NCI-H1694 treated with DMSO at 0.1 percent for 48 hours (cell line): ENCODE measurements around the gene GH1.

Experiments
- DNase-seq: peaks from one replicate; lab custom pipeline; 2025; lab: John Stamatoyannopoulos, UW

GH1 gene

DNA sequence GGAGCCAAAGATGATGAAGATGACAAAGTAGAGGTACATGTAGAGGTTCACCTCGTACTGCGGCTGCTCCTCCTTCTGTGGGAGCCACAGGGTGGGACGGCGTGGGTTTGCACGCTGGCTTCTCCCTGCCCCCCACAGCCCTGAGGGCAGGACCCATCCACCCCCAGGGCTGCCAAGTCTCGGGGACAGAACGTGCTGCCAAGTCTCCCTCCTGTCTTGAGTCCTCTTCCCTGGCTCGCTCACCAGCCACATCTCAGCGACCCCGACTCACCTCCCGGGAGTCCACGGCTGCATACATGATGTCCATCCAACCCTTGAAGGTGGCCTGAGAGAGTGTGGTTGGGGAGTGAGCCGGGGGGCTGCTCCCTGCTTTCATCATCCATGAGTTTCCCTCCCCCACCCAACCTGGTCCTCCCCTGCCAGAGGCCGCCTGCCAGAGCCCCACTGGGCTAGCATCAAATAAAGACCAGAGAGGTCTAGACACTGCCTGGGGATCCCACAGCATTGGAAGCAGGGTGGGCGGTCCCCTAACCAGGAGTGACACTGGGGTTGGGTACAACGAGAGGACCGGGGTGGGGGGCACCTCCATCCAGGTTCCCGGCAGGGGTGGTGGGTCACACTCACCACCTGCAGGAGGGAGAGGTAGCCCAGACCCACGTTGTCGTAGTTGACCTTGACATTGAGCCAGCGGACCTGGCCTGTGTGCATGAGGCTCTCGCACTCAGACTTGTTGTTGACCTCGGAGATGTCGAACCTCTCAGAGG is 26.3 kb upstream of the GH1 start:
- DNase-seq, result no peak

- DNase-seq, result no peak
Observed at GRCh38 chr17:63943745-63944144, 25.1 kb upstream of the GH1 start.

DNA sequence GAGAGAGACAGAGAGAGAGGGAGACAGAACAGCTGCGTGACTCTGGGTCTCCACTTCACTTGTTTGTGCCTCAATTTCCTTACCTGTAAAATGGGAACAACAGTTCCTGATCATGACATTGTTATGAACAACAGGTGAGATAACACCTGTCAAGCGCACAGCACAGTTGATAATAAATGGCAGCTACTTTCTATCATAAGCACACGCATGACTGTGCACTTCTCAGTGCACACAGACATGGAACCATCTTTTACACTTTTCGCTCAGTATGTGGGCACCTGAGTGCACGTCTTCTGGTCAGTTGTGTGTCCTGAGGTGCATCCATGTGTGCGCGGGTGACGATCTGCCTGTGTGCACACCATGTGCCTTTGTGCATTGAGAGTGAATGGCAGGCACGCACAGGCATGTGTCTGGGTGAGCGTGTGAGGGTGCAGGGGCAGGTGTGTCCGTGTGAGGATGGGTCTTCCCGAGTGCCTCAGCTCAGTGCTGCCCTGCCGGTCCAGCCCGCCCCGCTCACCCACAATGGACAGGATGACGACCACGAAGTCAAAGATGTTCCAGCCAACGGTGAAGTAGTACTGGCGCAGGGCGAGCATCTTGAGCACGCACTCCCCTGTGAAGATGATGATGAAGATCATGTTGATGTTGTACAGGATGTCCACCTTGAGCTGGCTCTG is 23.8 kb upstream of the GH1 start:
- no peak for DNase-seq

DNA sequence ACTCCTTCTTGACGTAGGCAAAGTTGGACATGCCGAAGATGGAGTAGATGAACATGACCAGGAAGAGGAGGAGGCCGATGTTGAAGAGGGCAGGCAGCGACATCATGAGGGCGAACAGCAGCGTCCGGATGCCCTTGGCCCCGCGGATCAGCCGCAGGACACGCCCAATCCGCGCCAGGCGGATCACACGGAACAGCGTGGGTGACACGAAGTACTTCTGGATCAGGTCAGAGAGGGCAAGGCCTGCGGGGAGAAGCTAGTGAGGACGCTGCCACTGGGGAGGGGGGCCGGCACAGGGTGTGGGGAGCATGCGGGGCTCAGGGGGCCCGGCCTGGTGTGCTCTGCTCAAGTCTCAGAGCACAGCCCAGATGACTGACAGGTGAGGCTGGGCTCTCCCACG is 23.1 kb upstream of the GH1 start:
- no peak for DNase-seq

DNA sequence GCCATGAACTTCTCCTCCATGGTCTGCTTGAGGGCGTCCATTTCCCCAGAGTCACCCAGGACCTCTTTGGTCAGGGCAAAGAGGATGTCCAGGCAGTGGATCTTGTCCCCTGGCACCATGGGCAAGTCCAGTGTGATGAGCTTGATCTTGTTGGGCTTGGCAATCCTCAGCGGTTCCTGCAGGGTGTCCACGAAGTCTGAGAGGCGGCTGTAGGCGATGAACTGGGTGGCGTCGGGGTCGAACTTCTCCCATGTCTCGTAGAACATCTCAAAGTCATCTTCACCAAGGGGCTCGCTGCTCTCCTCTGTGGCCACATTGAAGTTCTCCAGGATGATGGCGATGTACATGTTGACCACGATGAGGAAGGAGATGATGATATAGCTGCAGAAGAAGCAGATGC is 22.5 kb upstream of the GH1 start:
- DNase-seq, result no peak

- no peak for DNase-seq
Observed at GRCh38 chr17:63940584-63940983, 21.9 kb upstream of the GH1 start.

DNA sequence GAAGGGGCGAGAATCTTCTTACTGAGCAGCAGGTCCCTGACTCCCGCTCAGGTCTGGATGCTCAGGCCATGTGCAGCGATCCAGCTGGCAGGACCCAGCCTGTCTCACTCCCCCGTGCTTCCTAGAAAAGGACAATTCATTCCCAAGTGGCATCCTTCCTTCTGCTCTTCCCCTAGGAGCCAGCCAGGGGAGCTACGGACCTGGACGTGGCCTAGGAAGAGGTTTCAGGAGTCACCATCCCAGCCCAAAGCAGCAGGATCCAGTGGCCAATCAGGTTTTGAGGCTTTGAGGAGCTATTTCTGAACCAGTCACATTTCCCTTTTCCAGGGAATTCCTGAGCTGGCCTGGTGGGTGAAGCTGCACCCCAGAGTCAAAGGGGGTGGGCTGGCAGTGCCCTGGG is 21.2 kb upstream of the GH1 start:
- DNase-seq, result no peak

DNA sequence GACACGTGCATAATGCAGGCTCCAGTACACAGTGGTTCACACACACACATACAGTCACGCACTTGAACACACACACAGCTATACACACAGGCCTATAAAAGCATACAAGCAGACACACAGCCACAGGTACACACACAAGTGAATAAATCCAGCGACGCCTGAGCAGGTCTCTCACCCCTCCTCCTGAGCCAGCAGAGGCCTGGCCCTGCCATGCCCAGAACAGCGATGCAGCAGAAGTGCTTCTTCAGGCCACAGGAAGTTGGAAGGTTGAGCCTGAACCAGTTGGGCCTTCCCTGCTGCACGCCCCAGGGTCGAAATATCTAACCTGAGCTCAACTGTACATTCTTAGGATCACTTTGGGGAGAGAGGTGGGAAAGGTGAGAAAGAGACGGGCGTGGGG is 20.8 kb upstream of the GH1 start:
- DNase-seq, result no peak

DNA sequence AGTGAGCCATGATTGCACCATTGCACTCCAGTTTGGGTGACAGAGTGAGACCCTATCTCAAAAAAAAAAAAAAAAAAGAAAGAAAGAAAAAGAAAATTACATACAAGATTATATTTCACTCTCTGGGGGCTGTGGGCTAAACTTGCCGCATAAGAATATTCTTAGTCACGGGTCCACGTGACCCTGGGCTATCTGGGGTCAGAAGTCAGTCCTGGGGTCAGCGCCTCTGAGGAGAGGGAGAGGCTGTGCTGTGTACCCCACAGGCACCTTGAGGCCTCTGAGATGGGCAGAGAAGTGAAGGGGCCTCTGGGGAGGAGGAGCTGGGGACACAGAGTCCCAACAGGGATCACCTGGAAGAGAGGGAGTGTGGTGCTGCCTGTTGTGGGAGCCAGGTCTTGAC is 19.3 kb upstream of the GH1 start:
- DNase-seq, result no peak

DNA sequence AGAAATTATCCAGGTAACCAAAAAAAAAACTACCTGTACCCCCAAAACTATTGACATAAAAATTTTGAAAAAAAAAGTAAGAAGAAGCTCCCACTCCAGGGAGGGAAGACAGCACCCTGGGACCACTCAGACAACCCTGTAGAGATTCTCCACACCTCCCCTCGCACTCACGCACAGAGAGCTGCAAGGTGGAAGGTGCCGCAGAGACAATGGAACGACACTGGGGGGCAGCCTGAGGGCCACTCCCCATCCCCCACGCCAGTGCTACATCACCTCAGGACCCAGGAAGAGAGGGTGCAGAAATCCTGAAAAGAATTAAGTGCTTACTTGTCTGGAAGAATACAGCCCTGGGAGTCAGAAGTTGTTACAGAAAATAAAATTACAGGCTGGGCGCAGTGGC is 18.7 kb upstream of the GH1 start:
- no peak for DNase-seq

DNA sequence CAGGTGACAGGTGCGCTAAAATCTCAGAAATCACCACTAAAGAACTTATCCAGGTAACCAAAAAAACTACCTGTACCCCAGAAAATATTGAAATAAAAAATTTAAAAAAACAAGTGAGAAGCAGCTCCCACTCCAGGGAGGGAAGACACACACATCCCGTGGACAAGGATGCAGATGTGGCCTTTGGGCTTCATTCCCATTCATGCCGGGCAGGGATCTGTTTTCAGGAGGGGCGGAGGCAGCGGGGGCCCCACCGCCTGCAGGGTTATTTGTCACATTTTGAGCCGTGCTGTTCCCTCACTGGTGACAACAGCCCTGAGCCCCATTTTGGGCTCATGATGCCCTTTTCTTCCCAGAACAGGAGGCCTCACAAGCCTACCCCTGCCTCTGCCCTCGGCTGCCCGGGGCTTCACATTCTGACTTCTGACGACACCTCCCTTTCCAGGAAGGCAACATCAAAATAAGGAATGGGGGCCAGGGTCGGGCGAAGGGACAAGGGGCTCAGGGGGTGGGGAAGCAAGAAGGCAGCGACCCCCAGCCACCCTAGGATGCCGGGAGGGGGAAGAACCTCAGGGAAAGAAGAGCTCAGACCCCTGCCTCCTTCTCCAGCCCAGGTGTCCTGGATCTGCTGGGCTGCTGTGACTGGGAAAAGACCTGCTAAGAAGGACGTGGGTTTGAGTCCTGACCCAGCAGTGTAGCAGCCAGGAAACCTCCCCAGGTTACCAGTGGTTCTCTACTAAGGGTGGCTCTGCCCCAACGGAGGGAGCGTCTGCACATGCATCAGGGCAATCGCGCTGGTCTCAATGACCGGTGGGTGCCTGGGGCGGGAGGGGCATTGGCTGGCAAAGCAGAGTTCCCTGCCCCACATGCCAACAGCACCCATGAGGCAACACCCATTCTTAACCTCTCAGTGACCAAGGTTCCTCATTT is 15.8 kb upstream of the GH1 start:
- no peak for DNase-seq

DNA sequence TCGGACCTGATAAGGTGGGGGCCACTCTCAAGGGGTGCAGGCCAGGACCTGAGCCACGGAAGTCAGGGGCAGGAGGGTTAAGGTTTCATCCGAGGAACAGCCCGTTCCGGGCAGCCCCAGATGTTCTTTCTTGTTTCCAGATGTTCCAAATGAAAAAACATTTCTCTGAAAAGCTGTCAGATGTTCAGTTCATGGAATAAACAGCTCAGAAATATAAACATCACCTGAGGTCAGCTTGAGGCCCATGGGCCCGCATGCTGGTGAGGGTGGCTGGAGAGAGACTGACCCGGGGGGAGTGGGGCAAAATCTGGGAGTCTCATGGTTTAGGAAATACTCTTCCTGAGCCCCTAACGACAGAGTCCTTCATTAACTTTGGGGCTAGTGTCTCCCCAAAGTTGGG is 15.0 kb upstream of the GH1 start:
- DNase-seq, result no peak

DNA sequence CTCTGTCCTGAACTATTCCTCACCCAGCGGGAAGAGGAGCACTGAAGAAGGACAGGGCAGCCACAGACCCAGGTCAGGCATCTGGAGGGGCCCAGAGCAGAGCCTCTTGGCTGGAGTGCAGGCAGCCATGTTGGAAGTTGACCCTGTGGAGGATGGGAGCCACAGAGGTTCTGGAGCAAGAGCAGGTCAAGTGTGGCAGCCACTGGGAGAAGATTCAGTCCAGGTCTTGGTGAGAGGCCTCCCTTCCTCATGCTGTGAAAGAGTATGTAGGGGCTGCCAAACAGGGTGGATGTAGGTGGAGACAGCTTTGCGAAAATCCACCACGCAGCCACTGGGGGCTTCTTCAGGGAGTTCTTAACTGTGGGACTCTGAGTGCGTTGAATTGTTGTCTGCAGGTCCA is 14.1 kb upstream of the GH1 start:
- DNase-seq, result no peak

GRCh38 chr17:63931981-63932561 is 13.4 kb upstream of the GH1 start, which contains the start of gene CD79B:
Gene CD79B, minus strand, starts transcription at chr17:63932331. Its CDS starts 70 bp downstream, at chr17:63932261.
- no peak for DNase-seq

DNA sequence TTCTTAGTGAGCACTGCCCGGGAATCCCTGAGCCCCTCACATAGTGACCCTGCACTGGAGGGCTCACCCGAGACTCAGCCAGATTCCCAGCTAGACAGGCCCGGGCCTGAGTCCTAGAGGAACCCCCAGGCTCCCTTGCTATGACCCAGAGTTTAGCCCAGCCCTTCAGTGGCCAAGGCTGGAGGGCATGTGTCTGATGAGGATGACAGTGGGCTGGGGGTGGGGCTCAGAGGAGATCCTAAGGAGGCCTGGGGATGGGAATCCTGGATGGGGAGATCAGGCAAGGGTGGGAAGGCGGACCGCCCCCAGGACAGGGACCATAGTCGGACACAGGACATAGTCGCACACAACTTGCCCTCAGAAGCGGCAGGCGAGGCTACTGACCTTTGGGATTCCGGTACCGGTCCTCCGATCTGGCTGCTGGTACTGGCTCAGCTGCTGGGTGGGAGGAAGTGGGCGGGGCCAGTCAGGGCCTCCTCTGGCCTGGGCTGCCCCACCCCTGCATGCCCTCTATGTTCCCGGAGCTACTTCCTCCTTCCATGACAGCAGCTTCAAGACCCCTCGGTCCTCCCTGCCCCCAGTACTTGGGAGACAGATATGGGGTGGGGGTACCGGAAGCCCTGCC is 12.4 kb upstream of the GH1 start:
- DNase-seq, result no peak

GRCh38 chr17:63929860-63930766 is 11.5 kb upstream of the GH1 start:
- DNase-seq, result no peak

- no peak for DNase-seq
Observed at GRCh38 chr17:63928966-63929695, 10.5 kb upstream of the GH1 start.

DNA sequence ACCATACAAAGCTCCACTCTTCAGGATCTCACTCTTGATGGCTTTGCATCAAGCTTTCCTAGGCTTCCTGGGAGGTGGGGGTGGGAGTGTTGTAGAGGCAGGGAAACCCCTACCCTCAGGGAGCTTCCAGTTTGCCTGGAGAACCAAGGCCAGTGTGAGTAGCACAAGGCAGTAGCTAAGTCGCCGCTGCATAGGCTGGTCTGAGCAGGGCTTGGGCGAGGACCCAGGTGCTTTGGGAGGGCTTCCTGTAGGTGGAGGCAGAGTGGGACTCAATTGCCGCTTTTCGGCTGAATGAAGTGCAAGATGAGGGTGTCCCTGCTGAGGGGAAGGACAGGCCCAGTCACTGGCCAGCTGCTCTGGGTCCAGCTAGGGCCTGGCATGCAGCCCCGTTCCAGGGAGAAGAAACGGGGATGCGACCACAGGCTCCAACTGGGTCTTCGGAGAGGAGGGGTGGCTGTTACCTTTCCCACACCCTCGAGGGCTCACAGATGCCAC is 9.6 kb upstream of the GH1 start:
- no peak for DNase-seq

- DNase-seq, result no peak
Observed at GRCh38 chr17:63927464-63928171, 9.0 kb upstream of the GH1 start.
